Glomerular endothelial cell (primary cell): ENCODE data around the gene STXBP3. TPM values are rescaled to one million over a fixed set of nuclear protein-coding genes. Genes with fewer than 3 reads are reported as not detected.
A peak's percentile ranks its signal among the peaks of the same experiment; 100 is the strongest.
"Not testable (repeated sequence)": the region's sequence is repeated elsewhere in the genome, so short reads cannot be mapped to it uniquely, and the experiment has no call there.

ENCODE experiments used
- DNase-seq: peaks from one replicate; pipeline ENCODE4 v3.0.0-alpha.2; 2011; ENCODE audit warnings: low read depth, low spot score; ENCODE audit errors: extremely low read depth
- total RNA-seq: library from RNA; depleted of rRNA; stranded (reverse); fragments of >200 nt; gene quantifications from 2 replicates; pipeline ENCODE4 v1.2.3, GENCODE V29; 2015

The STXBP3 gene
- total RNA-seq, result 33.7 and 44.6 TPM in 2 replicates

DNA sequence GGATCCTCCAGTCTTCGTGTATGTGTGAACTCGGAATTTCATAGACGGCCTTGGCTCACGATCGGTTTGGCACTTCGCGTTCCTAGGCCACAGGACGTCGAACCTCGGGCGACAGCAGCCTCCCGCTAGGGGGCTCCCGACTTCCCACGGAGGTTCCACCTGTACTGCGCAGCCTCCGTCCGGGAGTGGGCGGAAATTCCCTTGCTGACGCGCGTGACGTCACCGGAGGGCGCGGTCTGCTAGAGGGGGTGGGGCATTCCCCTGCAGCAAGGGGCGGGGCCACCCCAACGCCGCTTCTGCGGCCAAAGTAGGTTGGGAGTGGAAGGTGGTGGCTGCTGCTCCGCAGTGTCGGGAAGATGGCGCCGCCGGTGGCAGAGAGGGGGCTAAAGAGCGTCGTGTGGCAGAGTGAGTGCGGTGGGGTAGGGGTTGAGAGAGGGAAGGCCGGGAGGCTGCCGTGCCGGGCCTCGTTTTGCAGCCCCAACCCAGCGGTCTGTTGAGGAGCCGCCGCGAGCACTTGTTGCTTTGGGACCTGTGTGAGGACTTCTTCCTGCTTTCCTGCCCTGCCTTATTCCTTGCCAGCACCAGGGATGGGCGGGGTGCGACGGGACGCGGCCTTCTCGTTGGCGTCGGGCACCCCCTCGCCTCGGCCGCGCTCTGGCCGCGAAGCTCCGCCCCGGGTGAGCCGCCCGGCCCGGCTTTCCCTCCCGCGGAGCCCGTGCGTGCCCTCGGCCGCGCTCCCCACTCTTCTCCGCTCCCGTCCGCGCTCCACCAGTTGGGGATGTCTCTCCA, at the start of gene STXBP3:
TSS of gene STXBP3 (plus strand) at position 293 of the 789 bp plus-strand sequence. CDS start at position 357, 64 bp downstream.
- DNase-seq, result peak; percentile 86

DNA sequence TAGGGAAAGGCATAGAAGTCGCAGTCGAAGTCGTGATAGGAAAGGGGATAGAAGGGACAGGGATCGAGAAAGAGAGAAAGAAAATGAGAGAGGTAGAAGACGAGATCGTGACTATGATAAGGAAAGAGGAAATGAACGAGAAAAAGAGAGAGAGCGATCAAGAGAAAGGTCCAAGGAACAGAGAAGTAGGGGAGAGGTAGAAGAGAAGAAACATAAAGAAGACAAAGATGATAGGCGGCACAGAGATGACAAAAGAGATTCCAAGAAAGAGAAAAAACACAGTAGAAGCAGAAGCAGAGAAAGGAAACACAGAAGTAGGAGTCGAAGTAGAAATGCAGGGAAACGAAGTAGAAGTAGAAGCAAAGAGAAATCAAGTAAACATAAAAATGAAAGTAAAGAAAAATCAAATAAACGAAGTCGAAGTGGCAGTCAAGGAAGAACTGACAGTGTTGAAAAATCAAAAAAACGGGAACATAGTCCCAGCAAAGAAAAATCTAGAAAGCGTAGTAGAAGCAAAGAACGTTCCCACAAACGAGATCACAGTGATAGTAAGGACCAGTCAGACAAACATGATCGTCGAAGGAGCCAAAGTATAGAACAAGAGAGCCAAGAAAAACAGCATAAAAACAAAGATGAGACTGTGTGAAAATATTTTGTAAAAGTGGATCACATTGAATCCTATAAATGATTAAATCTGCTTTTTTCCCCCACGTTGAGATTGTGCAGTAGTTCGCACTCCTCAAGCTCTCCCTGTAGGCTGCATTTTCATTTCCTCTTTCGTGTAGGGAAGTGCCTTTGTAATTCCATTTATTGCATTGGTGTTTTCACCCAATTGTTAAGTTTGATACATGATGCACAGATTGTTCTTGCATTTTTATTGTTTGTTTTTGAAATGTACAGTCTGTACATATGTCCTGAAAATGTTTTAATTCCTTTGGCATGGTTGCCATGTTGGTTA, 46.8 kb upstream of the STXBP3 start:
- DNase-seq, result no peak

GRCh38 chr1:108701176-108701849, 45.2 kb upstream of the STXBP3 start:
- DNase-seq, result no peak

GRCh38 chr1:108702109-108702508, 44.4 kb upstream of the STXBP3 start:
- DNase-seq, result not testable (repeated sequence)

GRCh38 chr1:108703939-108704338, 42.5 kb upstream of the STXBP3 start:
- DNase-seq, result no peak

DNA sequence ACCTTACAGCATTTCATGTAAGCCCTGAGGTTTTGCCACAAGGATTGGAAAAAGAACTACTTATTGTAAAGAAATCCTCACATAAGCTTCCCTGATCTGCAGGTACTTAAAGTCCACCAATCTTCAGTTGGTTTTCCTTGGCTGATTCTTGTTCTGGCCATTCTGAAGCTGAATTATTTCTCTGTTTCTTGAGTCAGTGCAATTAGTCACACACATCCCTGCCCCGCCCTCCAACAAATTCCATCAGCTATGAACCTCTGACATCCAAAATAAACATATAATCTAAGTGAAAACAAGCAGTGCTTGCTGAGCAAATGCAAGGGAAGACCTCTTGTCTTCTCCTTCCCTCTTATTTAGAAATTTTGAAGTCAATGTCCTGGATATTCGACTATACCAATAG, 42.0 kb upstream of the STXBP3 start:
- no peak for DNase-seq

- DNase-seq, result no peak
Observed at GRCh38 chr1:108706643-108707042, 39.8 kb upstream of the STXBP3 start.

- DNase-seq, result no peak
Observed at GRCh38 chr1:108708691-108709660, 37.5 kb upstream of the STXBP3 start.

GRCh38 chr1:108712606-108713150, 33.8 kb upstream of the STXBP3 start, which contains the start of gene FNDC7:
Gene FNDC7, plus strand, starts transcription at chr1:108712908. Its CDS starts 26 bp downstream, at chr1:108712934.
- no peak for DNase-seq

DNA sequence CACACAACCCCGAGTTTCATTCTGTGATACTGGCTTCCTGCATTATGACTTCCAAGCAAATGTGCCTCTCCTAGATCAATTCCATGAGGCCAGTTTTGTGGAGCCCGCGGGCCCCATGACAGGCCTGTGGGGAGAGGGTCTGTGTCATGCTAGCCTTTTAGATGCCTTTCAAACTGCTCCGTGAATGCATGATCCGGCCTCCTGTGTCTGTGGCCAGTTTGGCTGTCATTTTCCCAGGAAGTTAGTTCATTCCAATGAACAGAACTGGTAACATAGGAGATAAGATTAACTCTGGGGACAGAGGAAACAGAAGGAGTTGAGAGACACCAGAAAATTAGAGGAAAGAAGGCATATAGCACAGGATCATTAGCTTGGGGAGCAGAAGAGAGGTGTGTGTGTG, 30.5 kb upstream of the STXBP3 start:
- no peak for DNase-seq

GRCh38 chr1:108716437-108717230, 29.8 kb upstream of the STXBP3 start:
- DNase-seq, result no peak

- DNase-seq, result no peak
Observed at GRCh38 chr1:108717774-108718316, 28.6 kb upstream of the STXBP3 start.

GRCh38 chr1:108718927-108719655, 27.4 kb upstream of the STXBP3 start:
- DNase-seq, result no peak

- peak; percentile 14 for DNase-seq
Observed at GRCh38 chr1:108719656-108720435, 26.6 kb upstream of the STXBP3 start.

DNA sequence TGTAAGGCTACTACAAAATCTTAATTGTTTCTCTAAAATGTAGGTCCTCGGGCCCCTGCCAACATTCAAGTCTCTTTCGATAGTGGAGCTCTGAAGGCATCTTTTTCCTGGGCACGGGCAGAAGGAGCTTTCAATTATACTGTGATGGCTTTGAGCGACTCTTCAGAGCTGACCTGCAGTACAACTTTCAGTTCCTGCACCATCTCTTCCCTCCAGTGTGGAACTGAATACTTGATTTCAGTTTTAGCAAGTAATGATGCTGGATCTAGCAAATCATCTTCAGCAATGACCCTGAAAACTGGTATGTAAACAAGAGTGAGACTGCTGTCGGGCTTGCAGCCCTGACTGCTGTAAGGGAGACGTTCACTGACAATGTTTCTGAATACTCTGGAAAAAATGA, 24.2 kb upstream of the STXBP3 start:
- DNase-seq, result no peak

DNA sequence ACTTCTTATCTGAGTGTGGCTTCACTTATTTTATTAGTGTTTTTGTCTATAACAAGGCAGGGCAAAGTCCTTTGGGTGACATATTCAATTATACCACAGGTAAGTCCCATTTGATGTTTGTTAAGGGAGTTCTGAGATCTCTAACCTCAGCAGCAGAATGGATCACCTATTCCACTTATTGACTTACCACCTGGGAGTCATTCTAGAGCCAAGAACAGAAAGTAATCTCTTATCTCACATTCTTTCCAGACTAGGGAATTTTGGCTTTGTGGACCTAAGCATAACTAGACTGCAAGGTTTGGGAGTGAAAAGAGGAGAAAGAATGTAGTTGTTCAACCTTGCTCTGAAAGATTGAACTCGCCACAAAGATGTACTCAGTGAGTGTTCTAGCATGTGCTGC, 20.6 kb upstream of the STXBP3 start:
- no peak for DNase-seq

GRCh38 chr1:108728327-108728923, 18.0 kb upstream of the STXBP3 start:
- no peak for DNase-seq
